ENCODE data around the gene PTH1R.

Gene PTH1R

DNA sequence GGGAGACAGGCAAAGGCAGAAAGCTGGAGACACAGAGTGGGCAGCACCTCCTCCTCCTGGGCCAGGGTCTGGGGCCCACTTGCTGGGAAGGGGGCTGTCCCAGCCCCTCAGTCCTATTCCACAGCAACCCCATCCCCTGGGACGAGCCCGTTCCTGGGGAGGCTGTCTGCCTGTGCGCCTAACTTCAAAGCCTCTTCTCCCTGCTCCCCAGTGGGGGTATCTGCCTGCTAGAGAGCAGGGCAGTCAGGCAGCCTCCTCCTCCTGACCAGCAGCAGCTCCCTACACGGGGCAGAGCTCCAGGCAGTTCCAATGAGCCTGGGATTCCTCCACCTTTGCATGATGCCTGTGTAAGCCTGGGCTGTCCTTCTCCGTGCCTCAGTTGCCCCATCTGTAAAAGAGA is 6.9 kb downstream of the PTH1R start:
- DNase-seq: no peak

DNA sequence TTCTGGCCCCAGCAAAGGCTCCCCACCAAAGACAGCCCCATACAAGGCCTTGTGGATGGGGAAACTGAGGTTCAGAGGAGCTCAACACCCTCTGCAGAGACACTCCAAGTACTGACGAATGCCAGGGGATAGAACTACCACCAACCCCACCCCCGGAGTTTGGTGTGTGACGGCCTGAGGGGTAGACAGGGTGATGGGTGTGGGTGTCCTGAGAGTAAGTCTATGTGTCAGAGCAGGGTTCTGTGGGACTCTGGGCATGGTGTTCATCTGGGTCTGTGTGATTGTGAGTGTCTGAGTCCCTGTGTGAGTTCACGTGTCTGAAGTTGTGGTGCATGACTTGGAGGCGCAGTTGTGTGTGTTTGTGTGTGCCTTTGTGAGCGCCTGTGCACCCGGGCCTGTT is 7.4 kb downstream of the PTH1R start:
- no peak for DNase-seq

DNA sequence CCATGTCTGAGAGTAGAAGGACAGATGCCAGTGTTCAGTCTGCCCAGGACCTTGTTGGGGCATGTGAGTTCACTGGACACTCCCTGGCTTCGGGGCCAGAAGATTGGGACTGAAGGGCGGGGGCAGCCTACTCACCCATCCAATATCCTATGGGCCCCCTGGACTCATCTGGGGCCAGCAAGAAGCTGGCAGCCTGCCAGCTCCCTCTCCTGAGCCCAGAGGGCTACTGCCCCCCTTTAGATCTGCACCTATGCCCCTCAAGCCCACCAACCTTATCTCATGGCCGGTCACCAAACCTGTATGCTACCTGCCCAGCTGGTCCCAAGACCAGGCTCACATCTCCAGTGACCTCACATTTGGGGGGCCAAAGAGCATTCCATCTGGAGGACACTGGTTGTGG is 8.1 kb downstream of the PTH1R start:
- DNase-seq: no peak

DNA sequence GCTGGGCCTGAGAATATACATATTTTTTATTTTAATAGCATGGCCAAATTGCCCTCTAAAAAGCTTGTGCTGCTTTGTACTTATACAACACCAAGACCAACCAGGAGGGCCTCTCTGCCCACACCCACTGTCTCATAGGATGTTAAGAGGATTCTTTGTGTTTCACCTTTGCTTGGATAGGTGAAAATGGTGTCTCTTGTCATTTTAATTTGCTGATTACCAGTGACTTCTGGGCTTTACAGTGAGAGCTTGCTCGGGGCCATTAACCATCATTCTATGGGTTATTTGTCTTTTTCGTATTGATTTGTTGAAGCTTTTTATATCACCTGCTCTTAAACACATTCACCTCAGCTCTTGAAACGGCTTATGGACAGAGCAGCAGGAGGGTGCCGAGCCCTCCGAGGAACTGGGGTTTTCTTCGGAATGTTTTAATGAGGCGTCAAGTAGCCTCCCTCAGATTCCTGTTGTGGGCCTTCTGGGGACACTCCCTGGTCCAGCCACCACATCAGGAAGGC is 10.5 kb downstream of the PTH1R start:
- no peak for DNase-seq

DNA sequence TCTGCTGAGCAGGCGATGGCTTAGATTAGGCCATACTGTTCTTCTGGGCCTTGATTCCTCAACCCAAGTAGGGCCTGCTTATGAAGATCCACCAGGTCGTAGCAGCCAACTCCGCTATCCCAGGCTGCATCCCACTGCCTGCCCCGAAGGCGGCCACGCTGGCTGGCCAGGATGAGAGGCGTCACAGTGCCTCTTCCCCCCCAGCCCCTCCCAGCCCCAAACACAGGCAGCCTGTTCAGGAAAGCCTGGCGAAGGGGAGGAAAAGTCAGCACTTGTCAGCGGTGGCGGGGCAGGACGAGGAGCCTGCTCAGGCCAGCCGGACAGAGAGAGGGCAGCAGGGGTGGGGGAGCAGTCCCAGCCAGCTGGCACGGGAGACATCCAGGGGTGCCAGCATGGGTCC is 11.2 kb downstream of the PTH1R start:
- DNase-seq: no peak

DNA sequence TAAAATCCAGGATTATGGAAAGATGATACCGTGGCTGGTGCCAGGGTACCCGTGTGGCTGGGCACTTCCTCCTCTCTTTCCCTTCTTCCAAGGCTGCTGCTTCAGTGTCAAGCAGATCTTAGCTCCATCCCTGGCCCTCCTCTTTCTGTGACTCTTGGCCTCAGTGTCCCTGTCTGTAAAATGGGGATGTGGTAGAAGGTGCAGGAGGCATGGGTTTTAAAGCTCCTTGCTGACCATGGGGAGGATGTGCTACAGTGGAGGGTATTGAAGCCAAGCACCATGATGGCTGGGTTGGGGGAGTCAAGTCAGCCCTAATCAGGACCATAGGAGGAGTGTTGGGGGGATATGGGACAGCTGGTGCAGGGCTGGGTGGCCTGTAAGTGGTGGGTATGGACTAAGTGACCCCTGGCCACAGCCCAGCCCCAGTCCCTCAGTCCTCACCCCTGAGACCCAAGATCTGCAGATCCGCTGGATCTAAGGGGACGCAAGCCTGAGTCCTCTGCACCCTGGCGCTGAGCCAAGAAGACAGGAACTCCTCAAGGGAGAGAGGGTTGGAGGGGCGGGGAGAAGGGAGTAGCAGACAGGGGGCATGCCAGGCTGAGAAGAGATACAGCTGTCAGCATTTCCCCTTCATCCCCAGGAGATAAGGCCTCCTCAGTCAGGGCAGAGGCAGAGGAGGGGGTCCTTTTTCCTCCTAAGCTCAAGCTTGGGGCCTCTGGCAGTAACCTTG is 12.0 kb downstream of the PTH1R start:
- no peak for DNase-seq

DNA sequence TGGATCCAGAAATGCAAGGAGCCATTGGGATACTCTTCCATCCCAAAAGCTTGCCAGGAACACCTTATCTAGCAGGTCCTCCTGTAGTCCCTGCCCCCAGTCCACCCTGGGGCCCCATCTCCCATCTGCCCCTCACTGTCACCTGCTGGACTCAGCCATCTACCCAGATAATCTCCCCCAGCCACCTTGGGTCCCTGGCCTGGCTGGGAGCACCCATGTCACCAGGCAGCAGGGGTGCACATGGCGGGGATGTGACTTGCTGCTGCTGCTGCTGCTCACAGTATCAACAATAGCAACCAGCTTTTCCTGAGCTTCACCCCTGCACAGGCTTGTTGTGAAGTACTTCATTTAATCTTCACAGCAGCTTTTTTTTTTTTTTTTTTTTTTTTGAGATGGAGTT is 12.6 kb downstream of the PTH1R start:
- no peak for DNase-seq

DNA sequence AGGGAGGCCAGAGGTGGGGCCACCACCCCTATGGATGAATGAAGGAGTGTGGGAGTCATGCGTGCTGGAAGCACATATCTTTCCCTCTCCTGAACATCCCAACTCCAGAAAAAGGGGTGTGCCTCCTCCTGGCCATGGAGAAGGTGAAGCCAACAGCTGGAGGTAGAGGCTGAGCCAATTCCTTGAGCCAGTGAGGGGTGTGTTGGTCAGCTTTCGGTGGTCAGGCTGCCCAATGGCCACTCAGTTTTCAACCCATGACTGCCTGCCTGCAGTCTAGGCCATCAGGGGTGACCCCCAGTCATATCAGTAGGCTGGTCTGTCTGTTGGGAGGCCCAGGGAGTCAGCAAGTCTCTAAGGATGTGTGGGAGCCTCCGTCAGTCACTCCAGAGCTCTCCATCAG is 13.6 kb downstream of the PTH1R start:
- DNase-seq: no peak

DNA sequence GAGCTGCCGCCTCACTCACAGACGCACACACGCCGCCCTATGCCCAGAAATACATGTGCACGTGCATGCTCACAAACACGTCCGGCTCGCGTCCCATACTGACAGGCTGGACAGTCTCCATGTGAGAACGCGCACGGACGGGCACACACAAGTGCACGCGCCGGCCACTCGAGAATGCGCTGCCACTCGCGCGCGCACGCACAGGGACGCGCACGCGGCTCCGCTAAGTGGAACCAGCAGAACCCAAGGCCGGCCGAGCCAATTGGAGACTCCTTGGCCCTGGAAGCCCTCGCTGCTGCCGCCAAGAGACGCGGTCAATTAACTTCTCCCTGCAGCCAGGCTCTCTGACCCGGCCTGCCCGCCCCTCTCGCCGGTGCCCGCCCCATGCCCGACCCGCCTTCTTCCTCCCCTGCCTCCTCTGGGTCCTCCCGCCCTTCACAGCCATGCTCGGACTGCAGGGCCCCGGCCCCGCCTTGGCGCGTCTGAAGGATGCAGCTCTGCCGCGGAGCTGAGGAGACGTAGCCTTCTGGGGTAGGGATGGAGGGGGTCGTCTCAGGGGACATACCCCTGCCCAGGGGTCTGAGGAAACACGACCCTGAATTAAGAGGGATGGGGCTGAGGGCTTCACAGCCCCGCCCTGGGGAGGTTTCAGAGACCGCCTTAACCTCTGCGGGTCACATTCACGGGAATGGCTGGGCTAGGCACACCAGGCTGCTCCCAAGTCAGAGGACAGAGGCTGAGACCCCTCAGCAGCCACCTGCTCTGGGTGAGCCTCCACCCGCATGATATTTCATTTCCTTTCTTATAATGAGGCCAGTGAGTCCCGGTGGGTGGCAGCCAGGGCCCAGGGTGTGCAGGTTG is 15.0 kb downstream of the PTH1R start:
- DNase-seq: no peak

DNA sequence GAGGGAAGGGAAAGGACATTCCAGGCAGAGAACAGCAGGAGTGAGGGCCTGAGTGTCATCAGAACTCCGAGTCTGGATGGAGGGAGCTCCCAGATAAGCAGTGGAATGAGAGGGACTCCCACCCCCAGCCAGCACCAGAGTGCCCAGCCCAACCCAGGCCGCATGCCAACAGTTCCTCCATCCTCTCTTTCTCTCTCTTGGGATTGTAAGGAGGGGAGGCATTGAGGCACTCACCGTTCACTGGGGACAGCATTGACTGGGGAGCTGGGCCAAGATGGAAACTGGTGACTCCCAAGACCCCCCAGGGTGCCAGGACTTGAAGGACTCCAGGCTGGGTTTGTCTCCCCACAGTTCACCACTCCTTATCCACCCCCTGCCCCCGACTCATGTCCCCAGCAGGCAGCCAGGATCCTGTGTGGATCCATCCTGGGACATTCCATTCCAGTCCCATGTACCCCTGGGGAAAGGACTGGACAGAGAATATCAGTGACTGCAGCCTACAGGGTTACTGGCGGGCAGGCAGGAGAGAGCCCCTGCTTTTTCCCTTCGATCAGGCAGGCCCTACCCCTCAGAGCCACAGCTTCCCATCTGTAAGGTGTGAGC is 15.7 kb downstream of the PTH1R start:
- DNase-seq: no peak

DNA sequence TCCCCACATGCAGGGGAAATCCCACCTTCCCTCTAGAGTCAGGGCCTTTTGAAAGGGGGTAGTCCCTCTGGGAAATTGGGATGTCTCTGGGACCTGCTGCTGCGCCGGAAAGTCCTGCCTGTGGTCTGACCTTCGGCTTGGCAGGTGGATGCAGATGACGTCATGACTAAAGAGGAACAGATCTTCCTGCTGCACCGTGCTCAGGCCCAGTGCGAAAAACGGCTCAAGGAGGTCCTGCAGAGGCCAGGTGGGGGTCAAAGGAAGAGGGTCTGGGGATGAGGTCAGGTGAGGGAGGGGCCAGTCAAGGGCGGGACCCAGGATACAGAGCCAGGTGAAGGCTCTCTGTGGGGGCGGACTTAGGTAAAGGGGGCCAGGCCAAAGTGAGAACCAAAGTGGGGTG is 16.2 kb downstream of the PTH1R start:
- no peak for DNase-seq

DNA sequence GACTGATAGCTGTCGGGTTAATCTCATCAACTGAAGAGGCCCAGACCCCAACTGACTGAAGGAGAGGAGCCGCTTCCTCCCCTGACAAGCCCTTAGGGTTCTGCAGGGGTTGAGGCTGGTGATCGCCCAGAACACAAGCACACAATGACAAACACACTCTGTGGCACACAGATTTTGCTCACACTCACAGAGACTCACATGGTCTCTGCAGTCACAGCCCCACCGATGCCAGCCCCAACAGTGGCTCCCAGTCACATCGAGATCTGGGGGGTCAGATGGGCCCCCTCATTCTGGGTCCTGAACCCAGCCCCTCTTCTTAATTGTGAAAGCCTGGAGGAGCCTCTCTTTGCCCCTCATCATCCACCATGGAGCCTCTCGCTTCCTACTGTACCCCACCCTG is 16.7 kb downstream of the PTH1R start:
- DNase-seq: no peak

DNA sequence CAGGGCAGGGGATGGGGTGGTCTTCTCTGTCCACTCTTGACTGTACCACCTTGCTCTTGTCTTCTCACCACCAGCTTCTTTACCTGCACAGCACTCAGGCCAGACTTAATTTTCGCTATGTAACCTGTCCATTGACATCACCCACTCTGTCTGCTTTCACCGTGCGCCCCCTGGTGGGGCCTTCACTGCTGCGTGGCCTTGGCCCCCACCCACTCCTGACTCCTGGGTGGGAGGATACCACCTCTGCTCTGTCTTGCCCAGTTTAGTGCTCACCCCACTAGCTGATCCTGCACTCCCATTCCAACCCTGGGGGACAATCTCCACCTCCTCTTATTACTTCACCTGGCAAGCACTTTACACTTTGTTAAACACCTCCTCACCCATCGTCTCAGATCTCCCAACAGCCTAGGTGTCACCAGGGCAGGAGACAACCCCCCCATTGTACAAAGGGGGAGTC is 17.7 kb downstream of the PTH1R start:
- DNase-seq: no peak

DNA sequence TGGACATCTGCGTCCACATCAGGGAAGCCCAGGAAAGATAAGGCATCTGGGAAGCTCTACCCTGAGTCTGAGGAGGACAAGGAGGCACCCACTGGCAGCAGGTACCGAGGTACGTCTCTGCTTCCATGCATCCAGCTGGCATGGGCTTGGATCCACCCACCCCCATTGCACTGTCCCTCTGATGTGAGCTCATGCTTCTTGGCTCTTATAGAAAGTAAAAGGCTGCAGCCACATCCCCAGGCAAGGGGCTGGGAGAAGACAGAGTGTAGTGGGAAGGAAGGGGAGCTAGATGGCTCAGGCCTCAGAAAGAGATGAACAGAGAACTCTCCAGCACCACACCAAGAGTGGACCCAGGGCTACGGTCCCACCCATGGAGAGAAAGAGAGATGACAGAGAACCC is 18.2 kb downstream of the PTH1R start:
- DNase-seq: no peak

DNA sequence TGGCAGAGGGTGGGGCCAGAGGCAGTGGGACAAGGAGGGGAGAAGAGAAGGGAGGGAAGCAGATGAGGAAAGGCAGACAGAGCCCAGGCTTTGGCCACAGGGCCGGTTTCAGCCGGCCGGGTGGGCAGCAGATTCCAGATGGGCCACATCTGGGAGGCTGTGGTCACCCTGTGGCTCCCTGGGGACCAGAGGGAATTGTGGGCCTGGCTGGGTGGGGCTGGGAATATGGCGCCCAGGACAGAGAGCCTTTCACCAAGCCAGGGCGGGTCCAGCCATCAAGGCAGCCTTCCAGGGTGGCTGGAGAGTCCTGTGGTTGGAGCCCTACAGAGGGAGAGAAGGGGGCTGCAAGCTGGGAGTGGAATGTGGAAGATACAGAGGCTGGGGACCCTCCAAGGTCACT is 18.9 kb downstream of the PTH1R start:
- no peak for DNase-seq

DNA sequence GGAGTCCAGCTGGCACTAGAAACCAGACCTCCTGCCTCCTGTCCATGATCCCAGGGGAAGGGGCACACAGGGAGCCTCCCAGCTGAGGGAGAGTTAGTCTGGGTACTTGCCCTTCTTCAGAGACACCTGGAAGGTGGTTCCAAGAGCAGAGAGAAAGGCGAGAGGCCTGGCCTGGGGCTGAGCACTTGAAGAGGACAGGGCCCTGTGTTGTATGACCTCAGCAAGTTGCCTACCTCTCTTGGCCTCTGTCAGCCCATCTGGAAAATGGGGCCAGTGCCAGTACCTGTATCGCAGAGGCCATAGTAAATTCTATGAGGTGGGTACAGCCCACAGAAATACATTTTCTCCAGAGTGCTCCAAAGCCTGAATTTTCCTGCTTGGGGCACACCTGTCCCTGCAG is 19.5 kb downstream of the PTH1R start:
- DNase-seq: no peak

DNA sequence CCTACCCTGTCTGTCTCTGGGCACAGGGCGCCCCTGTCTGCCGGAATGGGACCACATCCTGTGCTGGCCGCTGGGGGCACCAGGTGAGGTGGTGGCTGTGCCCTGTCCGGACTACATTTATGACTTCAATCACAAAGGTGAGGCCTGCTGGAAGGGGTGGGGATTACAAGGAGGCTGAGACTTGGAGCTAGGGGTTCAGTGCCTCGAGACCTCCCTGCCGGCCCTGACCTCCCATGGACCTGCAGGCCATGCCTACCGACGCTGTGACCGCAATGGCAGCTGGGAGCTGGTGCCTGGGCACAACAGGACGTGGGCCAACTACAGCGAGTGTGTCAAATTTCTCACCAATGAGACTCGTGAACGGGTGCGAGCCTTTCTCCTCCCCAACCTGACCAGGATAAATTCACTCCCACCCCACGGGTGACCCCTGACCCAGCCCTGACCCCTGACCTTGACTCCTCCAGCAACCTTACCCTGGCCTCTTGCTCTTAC is 20.4 kb downstream of the PTH1R start:
- DNase-seq: no peak

DNA sequence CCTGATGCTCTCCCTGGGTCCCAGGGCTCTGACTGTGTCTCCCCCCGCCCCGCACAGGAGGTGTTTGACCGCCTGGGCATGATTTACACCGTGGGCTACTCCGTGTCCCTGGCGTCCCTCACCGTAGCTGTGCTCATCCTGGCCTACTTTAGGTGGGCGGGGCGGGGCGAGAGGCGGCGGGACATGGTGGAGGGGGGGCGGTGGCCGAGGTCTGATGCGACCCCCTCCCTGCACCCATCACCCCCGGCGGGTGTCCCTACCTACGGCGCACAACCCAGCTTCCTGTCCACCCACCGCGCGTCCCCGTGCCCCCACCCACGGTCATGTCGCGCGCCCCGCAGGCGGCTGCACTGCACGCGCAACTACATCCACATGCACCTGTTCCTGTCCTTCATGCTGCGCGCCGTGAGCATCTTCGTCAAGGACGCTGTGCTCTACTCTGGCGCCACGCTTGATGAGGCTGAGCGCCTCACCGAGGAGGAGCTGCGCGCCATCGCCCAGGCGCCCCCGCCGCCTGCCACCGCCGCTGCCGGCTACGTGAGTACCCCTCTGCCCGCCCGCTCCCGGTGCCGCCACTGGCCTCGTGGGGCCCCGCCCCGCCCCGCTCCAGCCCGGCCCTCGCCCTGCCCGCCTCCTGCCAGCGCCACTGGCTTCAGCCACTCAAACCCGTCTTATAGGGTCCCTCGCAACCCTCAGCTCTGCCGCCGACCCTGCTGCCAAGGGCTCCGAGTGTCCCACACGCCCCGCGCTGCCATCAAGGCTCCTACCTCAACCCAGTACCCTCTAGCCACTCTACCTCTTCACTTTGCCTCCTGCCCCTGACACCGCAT is 21.0 kb downstream of the PTH1R start:
- DNase-seq: no peak

DNA sequence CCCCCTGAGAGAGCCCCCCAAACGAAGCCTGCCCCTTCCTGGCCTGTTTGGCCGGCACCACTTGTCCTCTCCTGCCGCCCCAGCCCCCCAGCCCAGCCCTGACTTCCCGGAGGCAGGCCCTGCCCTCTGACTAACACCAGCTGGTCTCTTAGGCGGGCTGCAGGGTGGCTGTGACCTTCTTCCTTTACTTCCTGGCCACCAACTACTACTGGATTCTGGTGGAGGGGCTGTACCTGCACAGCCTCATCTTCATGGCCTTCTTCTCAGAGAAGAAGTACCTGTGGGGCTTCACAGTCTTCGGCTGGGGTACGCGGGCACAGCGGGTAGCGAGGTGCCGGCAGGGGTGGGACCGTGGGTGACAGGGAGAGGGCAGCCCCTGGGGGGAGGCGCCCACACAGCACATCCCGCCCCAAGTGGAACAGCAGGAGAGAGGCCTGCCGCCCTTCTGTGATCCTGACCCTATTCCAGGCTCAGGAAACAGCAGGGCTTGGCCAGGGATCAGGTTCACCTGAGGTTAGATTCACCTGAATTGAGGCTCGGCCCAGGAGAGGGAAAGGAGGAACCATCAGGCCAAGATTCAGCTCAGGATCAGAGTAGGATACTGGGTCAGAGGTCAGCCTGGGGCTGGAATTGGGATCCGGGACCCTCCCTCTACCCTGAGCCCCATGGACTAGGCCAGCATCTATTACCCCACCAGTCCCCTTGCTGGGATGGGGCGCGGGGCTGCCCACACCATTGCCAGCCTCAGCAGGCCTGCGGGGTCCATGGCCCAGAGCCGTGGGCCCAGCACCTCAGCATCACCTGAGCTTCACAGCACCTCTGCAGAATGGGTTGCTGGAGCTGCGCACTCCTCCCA is 21.9 kb downstream of the PTH1R start:
- no peak for DNase-seq

DNA sequence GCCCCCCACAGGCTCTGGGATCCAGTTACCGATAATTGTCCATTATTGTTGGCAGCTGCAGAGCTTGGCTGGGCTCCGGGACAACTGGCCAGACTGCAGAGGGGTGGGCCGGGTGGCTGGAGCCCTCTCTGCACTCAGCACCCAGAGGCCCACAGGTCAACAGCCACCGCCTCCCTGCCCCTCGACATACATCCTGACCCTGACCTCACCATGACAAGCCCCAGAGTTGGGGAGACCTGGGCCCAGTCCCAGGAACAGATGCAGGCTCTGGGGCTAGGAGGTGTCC is 22.4 kb downstream of the PTH1R start:
- DNase-seq: no peak

DNA sequence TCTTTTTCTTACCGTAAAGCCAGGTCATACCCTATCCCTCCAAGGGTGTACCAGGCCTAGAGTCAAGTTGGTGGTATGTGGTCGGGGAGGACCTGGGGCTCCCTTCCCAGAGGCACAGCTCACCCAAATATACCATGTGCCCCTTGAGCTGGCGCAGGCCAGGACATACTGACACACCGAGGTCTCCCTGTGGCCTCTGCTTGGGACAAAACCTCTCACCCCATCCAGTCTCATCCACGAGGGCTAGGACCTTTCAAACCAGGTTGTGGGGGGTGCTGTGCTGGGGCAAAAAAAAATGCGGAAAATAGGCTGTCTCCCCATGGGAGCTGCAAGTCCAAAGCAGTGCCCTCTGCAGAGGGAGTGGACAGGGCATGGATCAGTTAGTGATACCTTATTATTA is 22.8 kb downstream of the PTH1R start:
- no peak for DNase-seq

DNA sequence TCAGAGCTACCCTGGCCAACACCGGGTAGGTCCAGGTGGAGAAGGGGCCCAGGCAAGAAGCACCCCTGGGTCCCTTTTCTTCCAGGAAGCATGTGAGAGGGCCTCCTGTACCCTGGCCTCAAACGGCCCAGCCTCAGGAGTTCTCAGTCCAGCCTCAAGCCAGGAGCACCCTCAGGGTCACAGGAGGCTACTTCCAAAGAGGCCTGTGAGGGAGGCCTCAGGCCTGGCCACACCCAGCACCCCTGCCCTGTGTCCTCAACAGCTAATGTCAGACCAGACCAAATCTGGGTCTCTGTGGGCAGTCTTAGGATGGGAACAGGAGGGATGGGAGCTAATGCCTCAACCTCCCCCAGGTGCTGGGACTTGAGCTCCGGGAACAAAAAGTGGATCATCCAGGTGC is 23.5 kb downstream of the PTH1R start:
- no peak for DNase-seq
